ENCODE data around the gene RPP40. TPM values are rescaled to one million over a fixed set of nuclear protein-coding genes. Genes with fewer than 3 reads are reported as not detected.

Gene RPP40
- total RNA-seq, 1 donor from 2014 or later = 23.2 TPM

DNA sequence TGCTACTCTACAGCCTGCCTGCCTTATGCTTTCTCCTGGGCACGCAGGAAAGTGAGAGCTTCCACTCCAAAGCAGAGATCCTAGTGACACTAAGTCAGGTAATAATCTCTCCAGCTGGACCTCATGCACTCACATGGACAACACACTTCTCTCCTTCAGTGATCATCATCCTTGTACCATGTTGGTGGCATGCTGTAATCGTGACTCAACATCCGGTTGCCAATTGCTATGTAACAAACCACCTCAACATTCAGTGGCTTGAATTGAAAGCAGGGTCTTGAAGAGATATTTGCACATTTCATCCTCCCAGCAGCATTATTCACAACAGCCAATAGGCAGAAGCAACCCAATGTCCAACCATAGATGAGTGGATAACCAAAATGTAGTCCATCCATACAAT lies 41.0 kb upstream of the RPP40 start:
- Mint-ChIP-seq H3K4me3 (no peak overlapping the region), H3K4me1 (no peaks in the 10 kb centered on the region)
- H3K4me2 ChIP-seq = no peak overlapping the region

GRCh38 chr6:5042436-5042835 lies 38.6 kb upstream of the RPP40 start:
- TF ChIP-seq EZH2phosphoT487 (IDR thresholded peaks at IDR 0.05) = no peak
- TF ChIP-seq CTCF (IDR thresholded peaks at IDR 0.05) = no peak
- TF ChIP-seq EZH2 (IDR thresholded peaks at IDR 0.05) = no peak
- Histone ChIP-seq H3F3A (ENCODE audit: low read depth) (no peaks in the 10 kb centered on the region), H3K9ac (no peak overlapping the region), H3K4me1 (no peaks in the 10 kb centered on the region), H3K9me3 (ENCODE audit: low read depth) (no peaks in the 10 kb centered on the region), H3K27ac (no peak overlapping the region), H3K4me2 (no peak overlapping the region), H4K20me1 (ENCODE audit: low read depth) (no peaks in the 10 kb centered on the region), H3K36me3 (no peaks in the 10 kb centered on the region), H3K79me2 (ENCODE audit: low read depth) (no peaks in the 10 kb centered on the region), H2AFZ (replicated peaks) (no peak overlapping the region), H3K27me3 (no peaks in the 10 kb centered on the region), H3K4me3 (no peak overlapping the region)
- no peaks in the 10 kb centered on the region for H3K36me3 Mint-ChIP-seq
- H3K4me1 Mint-ChIP-seq = no peaks in the 10 kb centered on the region
- H3K4me3 Mint-ChIP-seq = no peak overlapping the region
- H3K27me3 Mint-ChIP-seq (ENCODE audit: insufficient read depth, low read depth) = peaks cover 2% of the 10 kb centered on the region
- peaks cover 2% of the 10 kb centered on the region for H3K9me3 Mint-ChIP-seq
- no peak overlapping the region for H3K27ac Mint-ChIP-seq
- DNase-seq (ENCODE audit: low spot score) = no peak

More for the DNA sequence above, 41.0 kb upstream of the RPP40 start:
- Histone ChIP-seq H3K4me3 (no peak overlapping the region), H2AFZ (replicated peaks) (no peak overlapping the region), H3K27ac (no peak overlapping the region), H3K4me1 (no peaks in the 10 kb centered on the region), H3K9ac (no peak overlapping the region), H3K9me3 (ENCODE audit: low read depth) (no peaks in the 10 kb centered on the region), H3K36me3 (no peaks in the 10 kb centered on the region), H3F3A (ENCODE audit: low read depth) (no peaks in the 10 kb centered on the region), H3K79me2 (ENCODE audit: low read depth) (no peaks in the 10 kb centered on the region), H3K27me3 (no peaks in the 10 kb centered on the region), H4K20me1 (ENCODE audit: low read depth) (no peaks in the 10 kb centered on the region)
- peaks cover 2% of the 10 kb centered on the region for H3K27me3 Mint-ChIP-seq (ENCODE audit: insufficient read depth, low read depth)
- no peaks in the 10 kb centered on the region for H3K36me3 Mint-ChIP-seq
- no peak overlapping the region for H3K27ac Mint-ChIP-seq
- peaks cover 9% of the 10 kb centered on the region for H3K9me3 Mint-ChIP-seq
- TF ChIP-seq EZH2 (IDR thresholded peaks at IDR 0.05) (no peak), CTCF (IDR thresholded peaks at IDR 0.05) (no peak), EZH2phosphoT487 (IDR thresholded peaks at IDR 0.05) (no peak)
- DNase-seq (ENCODE audit: low spot score) = no peak

DNA sequence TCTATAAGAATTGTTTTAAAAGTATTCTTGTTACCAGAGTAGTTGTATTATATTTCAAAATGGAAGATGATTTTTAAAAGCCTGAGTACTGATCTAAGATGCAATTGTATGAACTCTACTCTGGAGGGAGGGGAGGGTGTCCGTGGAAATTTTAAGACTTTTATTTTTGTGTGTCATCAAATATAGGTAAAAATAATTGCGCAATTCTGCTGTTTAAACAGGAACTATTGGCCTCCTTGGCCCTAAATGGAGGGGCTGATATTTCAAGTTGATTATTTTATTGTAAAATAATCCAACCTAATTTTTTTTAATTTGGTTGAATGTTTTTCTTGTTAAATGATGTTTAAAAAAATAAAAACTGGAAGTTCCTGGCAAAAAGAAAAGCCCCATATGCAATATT lies 38.1 kb upstream of the RPP40 start:
- H3K36me3 Mint-ChIP-seq = no peaks in the 10 kb centered on the region
- H3K9ac ChIP-seq = no peak overlapping the region
- no peaks in the 10 kb centered on the region for H3K4me1 ChIP-seq
- TF ChIP-seq CTCF (IDR thresholded peaks at IDR 0.05) (no peak), EZH2 (IDR thresholded peaks at IDR 0.05) (no peak), EZH2phosphoT487 (IDR thresholded peaks at IDR 0.05) (no peak)
- no peaks in the 10 kb centered on the region for H3K36me3 ChIP-seq
- no peak overlapping the region for H3K4me2 ChIP-seq
- H3K27me3 Mint-ChIP-seq (ENCODE audit: insufficient read depth, low read depth) = peaks cover 2% of the 10 kb centered on the region
- H3K9me3 Mint-ChIP-seq = no peaks in the 10 kb centered on the region
- H3K9me3 ChIP-seq (ENCODE audit: low read depth) = no peaks in the 10 kb centered on the region
- H3F3A ChIP-seq (ENCODE audit: low read depth) = no peaks in the 10 kb centered on the region
- no peaks in the 10 kb centered on the region for H3K4me1 Mint-ChIP-seq
- DNase-seq (ENCODE audit: low spot score) = no peak
- H3K27me3 ChIP-seq = no peaks in the 10 kb centered on the region
- H2AFZ ChIP-seq (replicated peaks) = no peak overlapping the region
- no peak overlapping the region for H3K27ac ChIP-seq
- H3K4me3 ChIP-seq = no peak overlapping the region
- H3K4me3 Mint-ChIP-seq = no peak overlapping the region
- H3K79me2 ChIP-seq (ENCODE audit: low read depth) = no peaks in the 10 kb centered on the region
- no peak overlapping the region for H3K27ac Mint-ChIP-seq
- no peaks in the 10 kb centered on the region for H4K20me1 ChIP-seq (ENCODE audit: low read depth)

Measured in neural progenitor cell (in vitro differentiated cells).